Sigmoid colon (tissue), 4 donors: ENCODE data around the gene ATP10A.

Experiments
- EP300 ChIP-seq, 4 donors: sonication (generic); formaldehyde crosslinking; IDR thresholded peaks; one replicate each; pipeline ENCODE4 v1.6.1; 2017; ENCODE audit warnings: antibody characterized with exemption in 4 of 4
- POLR2A ChIP-seq, 2 donors: fragments of 450-650 bp; IDR thresholded peaks; one replicate each; pipeline ENCODE4 v1.6.1; 2016; ENCODE audit warnings: antibody characterized with exemption in 2 of 2, mild to moderate bottlenecking in 2 of 2, moderate library complexity in 2 of 2
- POLR2AphosphoS5 ChIP-seq, 4 donors: sonication (generic); formaldehyde crosslinking; IDR thresholded peaks; one replicate each; pipeline ENCODE4 v1.6.1; 2017; ENCODE audit warnings: antibody characterized with exemption in 4 of 4
- TF ChIP-seq, protein P1 (sequence below), 4 experiments: fragments of 450-650 bp in 3 of 4; fragments of 200-600 bp in 1 of 4; IDR thresholded peaks; one replicate each; pipeline ENCODE4 v1.5.1; 2016 to 2019; ENCODE audit warnings: antibody characterized with exemption in 4 of 4, mild to moderate bottlenecking in 3 of 4, moderate library complexity in 2 of 4

DNA sequence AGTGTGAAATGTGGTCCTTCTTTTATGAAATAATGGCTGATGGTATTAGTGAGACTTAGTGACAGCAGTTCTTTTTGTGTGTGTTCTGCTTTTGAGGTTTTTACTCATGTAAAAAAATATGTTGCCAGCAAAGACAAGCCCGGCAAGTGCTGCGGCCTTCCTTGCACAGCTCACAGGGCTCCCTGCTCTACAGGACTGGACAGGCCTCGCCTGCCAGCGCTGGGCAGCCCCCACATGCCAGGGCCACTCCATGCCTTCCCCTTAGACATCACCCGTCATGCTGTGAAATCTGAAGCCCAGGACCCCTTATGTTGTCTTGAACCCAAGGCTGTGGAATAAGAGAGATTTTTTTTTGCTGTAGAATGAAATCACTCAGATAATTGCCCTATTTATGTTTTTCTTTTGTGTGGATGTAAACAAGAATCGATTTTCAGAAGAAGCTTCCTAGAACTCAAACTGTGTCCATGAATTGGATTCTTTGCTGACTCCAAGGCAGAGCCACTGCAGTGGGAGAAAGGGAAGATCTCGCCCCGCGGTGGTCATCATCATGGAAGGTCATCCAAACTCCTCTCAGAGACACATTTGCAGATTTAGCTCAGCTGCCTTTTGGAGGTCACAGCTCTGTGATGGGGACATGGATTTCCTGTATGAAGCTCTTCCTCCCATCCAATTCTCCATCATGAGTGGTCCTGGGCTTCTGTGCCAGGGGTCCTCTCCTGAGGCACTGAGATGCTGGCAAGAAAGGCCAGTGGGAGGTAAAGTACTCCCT lies 150.8 kb downstream of the ATP10A start:
- TF ChIP-seq POLR2A (IDR thresholded peaks at IDR 0.05) (no peak), EP300 (IDR thresholded peaks at IDR 0.05) (no peak), POLR2AphosphoS5 (IDR thresholded peaks at IDR 0.05) (no peak)
- TF ChIP-seq, protein P1, sequence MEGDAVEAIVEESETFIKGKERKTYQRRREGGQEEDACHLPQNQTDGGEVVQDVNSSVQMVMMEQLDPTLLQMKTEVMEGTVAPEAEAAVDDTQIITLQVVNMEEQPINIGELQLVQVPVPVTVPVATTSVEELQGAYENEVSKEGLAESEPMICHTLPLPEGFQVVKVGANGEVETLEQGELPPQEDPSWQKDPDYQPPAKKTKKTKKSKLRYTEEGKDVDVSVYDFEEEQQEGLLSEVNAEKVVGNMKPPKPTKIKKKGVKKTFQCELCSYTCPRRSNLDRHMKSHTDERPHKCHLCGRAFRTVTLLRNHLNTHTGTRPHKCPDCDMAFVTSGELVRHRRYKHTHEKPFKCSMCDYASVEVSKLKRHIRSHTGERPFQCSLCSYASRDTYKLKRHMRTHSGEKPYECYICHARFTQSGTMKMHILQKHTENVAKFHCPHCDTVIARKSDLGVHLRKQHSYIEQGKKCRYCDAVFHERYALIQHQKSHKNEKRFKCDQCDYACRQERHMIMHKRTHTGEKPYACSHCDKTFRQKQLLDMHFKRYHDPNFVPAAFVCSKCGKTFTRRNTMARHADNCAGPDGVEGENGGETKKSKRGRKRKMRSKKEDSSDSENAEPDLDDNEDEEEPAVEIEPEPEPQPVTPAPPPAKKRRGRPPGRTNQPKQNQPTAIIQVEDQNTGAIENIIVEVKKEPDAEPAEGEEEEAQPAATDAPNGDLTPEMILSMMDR (IDR thresholded peaks at IDR 0.05), result no peak
